Osteoblast (primary cell): ENCODE data around the gene UTF1. TPM values are rescaled to one million over a fixed set of nuclear protein-coding genes. Genes with fewer than 3 reads are reported as not detected.

Experiments
- DNase-seq: peaks from one replicate; pipeline ENCODE4 v3.0.0; 2011; ENCODE audit warnings: low spot score, mixed read lengths; ENCODE audit not compliant: insufficient read length; ENCODE audit errors: missing footprints
- H2AFZ ChIP-seq: 2 replicates; pipeline ENCODE4 v1.6.0; 2011; ENCODE audit warnings: mild to moderate bottlenecking, low read length
- H3K27ac ChIP-seq: 2 replicates; pipeline ENCODE4 v1.5.1; 2011; ENCODE audit warnings: mild to moderate bottlenecking, low read depth, low read length, moderate library complexity
- H3K27me3 ChIP-seq: 2 replicates; pipeline ENCODE4 v1.6.0; 2012; ENCODE audit warnings: mild to moderate bottlenecking, control low read depth, inconsistent platforms, low read length, moderate library complexity; ENCODE audit not compliant: insufficient read depth
- H3K36me3 ChIP-seq: 2 replicates; pipeline ENCODE4 v1.5.1; 2011; ENCODE audit warnings: mild to moderate bottlenecking, low read length, control low read depth, moderate library complexity; ENCODE audit not compliant: insufficient read depth
- H3K4me1 ChIP-seq: 2 replicates; pipeline ENCODE4 v1.5.1; 2011; ENCODE audit warnings: mild to moderate bottlenecking, low read length, control low read depth, moderate library complexity; ENCODE audit not compliant: insufficient read depth
- H3K4me2 ChIP-seq: 2 replicates; pipeline ENCODE4 v1.6.0; 2011; ENCODE audit warnings: mild to moderate bottlenecking, low read length; ENCODE audit not compliant: insufficient read depth
- H3K4me3 ChIP-seq: fragments of 200-600 bp; sonication (generic); 3 replicates; pipeline ENCODE4 v1.5.1; 2012; ENCODE audit warnings: mild to moderate bottlenecking, low read length, inconsistent platforms; ENCODE audit not compliant: insufficient read depth
- H3K79me2 ChIP-seq: 2 replicates; pipeline ENCODE4 v1.6.0; 2012; ENCODE audit warnings: mild to moderate bottlenecking, low read length, control low read depth, inconsistent platforms; ENCODE audit not compliant: insufficient read depth
- H3K9me3 ChIP-seq: 2 replicates; pipeline ENCODE4 v1.5.1; 2011; ENCODE audit warnings: low read depth, low read length, control low read depth
- H4K20me1 ChIP-seq: 2 replicates; pipeline ENCODE4 v1.6.0; 2012; ENCODE audit warnings: mild to moderate bottlenecking, low read length, control low read depth; ENCODE audit not compliant: insufficient read depth
- total RNA-seq: library from RNA; depleted of rRNA; stranded (reverse); fragments of >200 nt; gene quantifications from 2 replicates; pipeline ENCODE4 v1.2.3, GENCODE V29; 2012
- TF ChIP-seq, protein P1 (sequence below): IDR thresholded peaks from 2 replicates; pipeline ENCODE4 v1.5.1; 2011; ENCODE audit warnings: mild to moderate bottlenecking, low read depth, low read length, moderate library complexity; ENCODE audit errors: extremely low read depth

UTF1 gene
- total RNA-seq, 1 donor, result not detected

DNA sequence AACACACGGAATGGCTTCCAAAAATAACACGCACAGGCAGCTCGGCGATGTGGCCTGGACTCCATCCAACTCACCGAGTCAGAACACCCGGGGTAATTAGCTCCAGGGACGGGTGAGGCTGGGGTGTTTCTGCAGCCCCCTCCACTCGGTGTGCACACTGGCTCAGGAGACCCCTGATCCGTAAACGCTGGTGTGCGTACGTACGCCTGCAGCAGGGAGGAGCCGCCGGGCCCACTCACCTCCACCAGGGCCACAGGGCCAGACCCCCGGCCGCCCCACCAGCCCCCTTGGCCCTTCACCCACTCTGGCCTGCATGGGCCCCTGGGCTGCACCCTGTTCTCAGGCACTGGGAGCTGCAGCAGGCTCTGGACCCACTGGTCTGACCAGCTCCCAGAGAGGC, 22.4 kb upstream of the UTF1 start:
- H3K27me3 ChIP-seq, result no peaks in the 10 kb centered on the region
- no peak overlapping the region for H3K4me2 ChIP-seq

DNA sequence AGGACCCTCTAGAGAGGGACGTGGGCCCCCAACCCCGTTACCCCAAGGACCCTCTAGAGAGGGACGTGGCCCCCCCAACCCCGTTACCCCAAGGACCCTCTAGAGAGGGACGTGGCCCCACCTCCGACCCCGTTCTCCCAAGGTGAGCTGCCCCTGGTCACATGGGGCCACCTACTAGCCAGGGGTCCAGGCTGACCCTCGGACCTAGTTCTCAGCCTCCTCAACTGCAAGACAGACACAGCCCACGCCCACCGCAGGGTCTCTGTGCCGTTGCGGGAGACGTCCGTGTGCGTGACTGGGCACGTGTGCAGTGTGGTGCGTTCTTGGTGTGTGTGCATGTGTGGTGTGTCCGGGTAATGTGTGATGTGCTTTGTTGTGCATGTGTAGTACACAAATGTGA, 21.6 kb upstream of the UTF1 start:
- H3K4me2 ChIP-seq, result no peak overlapping the region
- no peaks in the 10 kb centered on the region for H3K27me3 ChIP-seq
- no peak overlapping the region for H3K27ac ChIP-seq
- no peaks in the 10 kb centered on the region for H3K9me3 ChIP-seq
- no peaks in the 10 kb centered on the region for H3K79me2 ChIP-seq
- H2AFZ ChIP-seq, result no peak overlapping the region
- no peak overlapping the region for H3K4me3 ChIP-seq
- H3K36me3 ChIP-seq, result no peaks in the 10 kb centered on the region
- no peaks in the 10 kb centered on the region for H3K4me1 ChIP-seq
- TF ChIP-seq, protein P1, sequence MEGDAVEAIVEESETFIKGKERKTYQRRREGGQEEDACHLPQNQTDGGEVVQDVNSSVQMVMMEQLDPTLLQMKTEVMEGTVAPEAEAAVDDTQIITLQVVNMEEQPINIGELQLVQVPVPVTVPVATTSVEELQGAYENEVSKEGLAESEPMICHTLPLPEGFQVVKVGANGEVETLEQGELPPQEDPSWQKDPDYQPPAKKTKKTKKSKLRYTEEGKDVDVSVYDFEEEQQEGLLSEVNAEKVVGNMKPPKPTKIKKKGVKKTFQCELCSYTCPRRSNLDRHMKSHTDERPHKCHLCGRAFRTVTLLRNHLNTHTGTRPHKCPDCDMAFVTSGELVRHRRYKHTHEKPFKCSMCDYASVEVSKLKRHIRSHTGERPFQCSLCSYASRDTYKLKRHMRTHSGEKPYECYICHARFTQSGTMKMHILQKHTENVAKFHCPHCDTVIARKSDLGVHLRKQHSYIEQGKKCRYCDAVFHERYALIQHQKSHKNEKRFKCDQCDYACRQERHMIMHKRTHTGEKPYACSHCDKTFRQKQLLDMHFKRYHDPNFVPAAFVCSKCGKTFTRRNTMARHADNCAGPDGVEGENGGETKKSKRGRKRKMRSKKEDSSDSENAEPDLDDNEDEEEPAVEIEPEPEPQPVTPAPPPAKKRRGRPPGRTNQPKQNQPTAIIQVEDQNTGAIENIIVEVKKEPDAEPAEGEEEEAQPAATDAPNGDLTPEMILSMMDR, result no peak
- H4K20me1 ChIP-seq, result no peaks in the 10 kb centered on the region
- no peak for DNase-seq

More for the DNA sequence above, 22.4 kb upstream of the UTF1 start:
- H3K27ac ChIP-seq, result no peak overlapping the region
- H3K4me3 ChIP-seq, result no peak overlapping the region
- no peaks in the 10 kb centered on the region for H3K79me2 ChIP-seq
- DNase-seq, result no peak
- H3K36me3 ChIP-seq, result no peaks in the 10 kb centered on the region
- no peaks in the 10 kb centered on the region for H4K20me1 ChIP-seq
- H2AFZ ChIP-seq, result no peak overlapping the region
- no peaks in the 10 kb centered on the region for H3K4me1 ChIP-seq
- TF ChIP-seq, protein P1, result no peak
- no peaks in the 10 kb centered on the region for H3K9me3 ChIP-seq

DNA sequence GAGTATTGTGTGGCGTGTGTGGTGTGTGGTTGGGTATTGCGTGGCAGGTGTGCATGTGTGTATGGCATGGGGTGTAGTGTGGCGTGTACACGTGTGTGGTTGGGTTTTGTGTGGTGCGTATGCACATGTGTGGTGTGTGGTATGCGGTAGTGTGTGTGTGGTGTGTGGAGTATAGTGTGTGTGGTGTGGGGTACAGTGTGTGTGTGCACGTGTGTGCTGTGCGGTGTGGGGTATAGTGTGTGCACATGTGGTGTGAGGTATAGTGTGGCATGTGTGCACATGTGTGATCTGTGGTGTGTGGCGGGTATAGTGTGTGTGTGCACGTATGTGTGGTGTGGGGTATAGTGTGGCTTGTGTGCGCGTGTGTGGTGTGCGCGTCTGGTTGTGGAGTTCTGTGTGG, 20.9 kb upstream of the UTF1 start:
- H3K4me3 ChIP-seq, result no peak overlapping the region
- no peaks in the 10 kb centered on the region for H3K36me3 ChIP-seq
- no peaks in the 10 kb centered on the region for H4K20me1 ChIP-seq
- no peaks in the 10 kb centered on the region for H3K9me3 ChIP-seq
- no peaks in the 10 kb centered on the region for H3K4me1 ChIP-seq
- H3K27me3 ChIP-seq, result no peaks in the 10 kb centered on the region
- DNase-seq, result no peak
- no peaks in the 10 kb centered on the region for H3K79me2 ChIP-seq
- no peak overlapping the region for H2AFZ ChIP-seq
- no peak overlapping the region for H3K27ac ChIP-seq
- TF ChIP-seq, protein P1, result no peak
- no peak overlapping the region for H3K4me2 ChIP-seq

DNA sequence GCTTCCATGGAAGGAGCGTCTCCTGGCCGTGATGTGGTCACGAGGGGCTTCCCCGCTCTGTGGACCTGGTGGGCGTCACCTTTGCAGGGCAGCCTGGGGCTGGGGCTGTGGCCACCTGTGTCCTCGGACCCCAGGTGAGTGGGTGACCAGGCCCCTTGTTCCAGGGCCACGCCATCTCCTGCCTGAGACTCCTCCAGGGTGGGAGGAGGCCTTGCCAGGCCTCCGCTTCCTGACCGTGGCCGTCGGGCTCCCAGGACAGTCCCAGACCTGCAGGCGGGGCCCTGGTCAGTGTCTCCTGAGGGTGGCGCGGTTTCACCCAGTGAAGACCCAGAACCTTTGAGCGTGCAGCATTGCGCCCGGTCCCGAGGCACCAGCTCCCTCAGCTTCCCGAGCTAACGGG, 20.4 kb upstream of the UTF1 start:
- Histone ChIP-seq H3K4me1 (no peaks in the 10 kb centered on the region), H3K9me3 (no peaks in the 10 kb centered on the region), H4K20me1 (no peaks in the 10 kb centered on the region), H3K27ac (no peak overlapping the region), H2AFZ (no peak overlapping the region), H3K79me2 (no peaks in the 10 kb centered on the region), H3K4me2 (no peak overlapping the region), H3K27me3 (no peaks in the 10 kb centered on the region), H3K4me3 (no peak overlapping the region), H3K36me3 (no peaks in the 10 kb centered on the region)
- TF ChIP-seq, protein P1, result no peak
- DNase-seq, result no peak
